Thoracic aorta (tissue), 2 donors: ENCODE measurements around the gene GGACT. TPM values are rescaled to one million over a fixed set of nuclear protein-coding genes. Genes with fewer than 3 reads are reported as not detected.

Source experiments
- ATAC-seq: fragments of 150-250 bp; one replicate; pipeline ENCODE4 v1.8.0; 2017; ENCODE audit warnings: low read depth; ENCODE audit not compliant: insufficient number of reproducible peaks, low FRiP score
- DNase-seq: peaks from one replicate; pipeline ENCODE4 v3.0.0-alpha.2; 2020; ENCODE audit warnings: low spot score
- H3K27ac ChIP-seq, 2 donors: fragments of 200-600 bp; sonication (generic); 1 replicate in 1 of 2; 2 replicates in 1 of 2; pipeline ENCODE4 v1.5.1; 2016; ENCODE audit warnings: mild to moderate bottlenecking in 2 of 2, moderate library complexity in 2 of 2
- H3K27me3 ChIP-seq: fragments of 200-600 bp; sonication (generic); replicated peaks from 2 replicates; pipeline ENCODE4 v1.6.0; 2016; ENCODE audit warnings: mild to moderate bottlenecking; ENCODE audit not compliant: insufficient read depth
- H3K36me3 ChIP-seq: fragments of 200-600 bp; sonication (generic); one replicate; pipeline ENCODE4 v1.5.1; 2016
- H3K4me1 ChIP-seq, 2 donors: fragments of 200-600 bp; sonication (generic); 1 replicate in 1 of 2; 2 replicates in 1 of 2; pipeline versions ENCODE4 v1.5.1 to v1.6.0; 2016; ENCODE audit warnings: low read depth in 2 of 2, mild to moderate bottlenecking in 1 of 2; ENCODE audit not compliant: control insufficient read depth in 1 of 2
- H3K4me3 ChIP-seq: fragments of 200-600 bp; sonication (generic); 2 replicates; pipeline ENCODE4 v1.5.1; 2016; ENCODE audit warnings: mild to moderate bottlenecking
- H3K9me3 ChIP-seq: fragments of 200-600 bp; sonication (generic); 2 replicates; pipeline ENCODE4 v1.5.1; 2016
- CTCF ChIP-seq: fragments of 200-600 bp; sonication (generic); IDR thresholded peaks from one replicate; pipeline ENCODE4 v1.5.1; 2019; ENCODE audit warnings: antibody characterized with exemption
- total RNA-seq, 2 donors: library from RNA; depleted of rRNA; stranded (reverse); fragments of >200 nt; gene quantifications; one replicate each; pipeline versions ENCODE4 v1.1.0 to v1.2.3, GENCODE V29; 2016

The GGACT gene
- total RNA-seq, 2 donors from 2014 or later, result 0.27 to 0.92 TPM

GRCh38 chr13:100523411-100523810, 65.2 kb downstream of the GGACT start:
- Histone ChIP-seq H3K4me1 (no peaks in the 10 kb centered on the region), H3K9me3 (no peaks in the 10 kb centered on the region), H3K4me3 (no peak overlapping the region), H3K27me3 (no peaks in the 10 kb centered on the region), H3K27ac (no peak overlapping the region), H3K36me3 (no peaks in the 10 kb centered on the region)
- DNase-seq, result no peak
- no peak for TF ChIP-seq CTCF
- ATAC-seq, result no peak

GRCh38 chr13:100522618-100523309, 65.8 kb downstream of the GGACT start:
- Histone ChIP-seq H3K4me1 (no peaks in the 10 kb centered on the region), H3K9me3 (no peaks in the 10 kb centered on the region), H3K4me3 (no peak overlapping the region), H3K36me3 (no peaks in the 10 kb centered on the region), H3K27ac (no peak overlapping the region), H3K27me3 (no peaks in the 10 kb centered on the region)
- ATAC-seq (no peak), DNase-seq (no peak)
- TF ChIP-seq CTCF, result no peak

- Histone ChIP-seq H3K36me3 (no peaks in the 10 kb centered on the region), H3K27ac (no peak overlapping the region), H3K4me3 (no peak overlapping the region), H3K27me3 (no peaks in the 10 kb centered on the region), H3K4me1 (no peaks in the 10 kb centered on the region), H3K9me3 (no peaks in the 10 kb centered on the region)
- no peak for DNase-seq
- ATAC-seq, result no peak
- TF ChIP-seq CTCF, result no peak
Measured at GRCh38 chr13:100521851-100522617, 66.6 kb downstream of the GGACT start.

- ATAC-seq, result no peak
- H3K27me3 ChIP-seq, result no peaks in the 10 kb centered on the region
Measured at GRCh38 chr13:100520936-100521850, 67.4 kb downstream of the GGACT start.

More at GRCh38 chr13:100520936-100521850, 67.4 kb downstream of the GGACT start:
- Histone ChIP-seq H3K36me3 (no peaks in the 10 kb centered on the region), H3K4me3 (no peak overlapping the region), H3K4me1 (no peaks in the 10 kb centered on the region), H3K27ac (no peak overlapping the region), H3K9me3 (no peaks in the 10 kb centered on the region)
- no peak for DNase-seq
- no peak for TF ChIP-seq CTCF
